HFF-Myc (cell line): Measurements from ENCODE around the gene ATP6V1G3.

Experiments used
- DNase-seq: peaks from one replicate; pipeline ENCODE4 v3.0.0-alpha.2; 2011; ENCODE audit warnings: low read depth; ENCODE audit errors: extremely low read depth
- H3K4me3 ChIP-seq: replicated peaks from 2 replicates; pipeline ENCODE4 v1.5.1; 2011; ENCODE audit warnings: low read depth, mild to moderate bottlenecking, control low read depth, low read length
- CTCF ChIP-seq: IDR thresholded peaks from 2 replicates; pipeline ENCODE4 v1.5.1; 2012; ENCODE audit warnings: mild to moderate bottlenecking, low read depth, low read length, control low read depth; ENCODE audit errors: missing control alignments

The ATP6V1G3 gene

GRCh38 chr1:198544265-198544664 lies 3.8 kb upstream of the ATP6V1G3 start:
- no peak for TF ChIP-seq CTCF
- no peak for DNase-seq
- no peak overlapping the region for H3K4me3 ChIP-seq

GRCh38 chr1:198543670-198544260 lies 3.3 kb upstream of the ATP6V1G3 start:
- no peak for TF ChIP-seq CTCF
- H3K4me3 ChIP-seq, result no peak overlapping the region
- DNase-seq, result no peak

GRCh38 chr1:198542632-198543031 lies 2.2 kb upstream of the ATP6V1G3 start:
- no peak overlapping the region for H3K4me3 ChIP-seq
- no peak for DNase-seq
- no peak for TF ChIP-seq CTCF

GRCh38 chr1:198541737-198542136 lies 1.3 kb upstream of the ATP6V1G3 start:
- no peak overlapping the region for H3K4me3 ChIP-seq
- no peak for TF ChIP-seq CTCF
- DNase-seq, result no peak

GRCh38 chr1:198538579-198539364 lies 1.7 kb downstream of the ATP6V1G3 start:
- H3K4me3 ChIP-seq, result no peak overlapping the region
- no peak for TF ChIP-seq CTCF
- no peak for DNase-seq

- no peak for DNase-seq
- H3K4me3 ChIP-seq, result no peak overlapping the region
- TF ChIP-seq CTCF, result no peak
These were observed 4.8 kb downstream of the ATP6V1G3 start for GRCh38 chr1:198535631-198536030.
